ENCODE data around the gene TBX2.
"Not testable (repeated sequence)": the region's sequence is repeated elsewhere in the genome, so short reads cannot be mapped to it uniquely, and the experiment has no call there.

Gene TBX2

DNA sequence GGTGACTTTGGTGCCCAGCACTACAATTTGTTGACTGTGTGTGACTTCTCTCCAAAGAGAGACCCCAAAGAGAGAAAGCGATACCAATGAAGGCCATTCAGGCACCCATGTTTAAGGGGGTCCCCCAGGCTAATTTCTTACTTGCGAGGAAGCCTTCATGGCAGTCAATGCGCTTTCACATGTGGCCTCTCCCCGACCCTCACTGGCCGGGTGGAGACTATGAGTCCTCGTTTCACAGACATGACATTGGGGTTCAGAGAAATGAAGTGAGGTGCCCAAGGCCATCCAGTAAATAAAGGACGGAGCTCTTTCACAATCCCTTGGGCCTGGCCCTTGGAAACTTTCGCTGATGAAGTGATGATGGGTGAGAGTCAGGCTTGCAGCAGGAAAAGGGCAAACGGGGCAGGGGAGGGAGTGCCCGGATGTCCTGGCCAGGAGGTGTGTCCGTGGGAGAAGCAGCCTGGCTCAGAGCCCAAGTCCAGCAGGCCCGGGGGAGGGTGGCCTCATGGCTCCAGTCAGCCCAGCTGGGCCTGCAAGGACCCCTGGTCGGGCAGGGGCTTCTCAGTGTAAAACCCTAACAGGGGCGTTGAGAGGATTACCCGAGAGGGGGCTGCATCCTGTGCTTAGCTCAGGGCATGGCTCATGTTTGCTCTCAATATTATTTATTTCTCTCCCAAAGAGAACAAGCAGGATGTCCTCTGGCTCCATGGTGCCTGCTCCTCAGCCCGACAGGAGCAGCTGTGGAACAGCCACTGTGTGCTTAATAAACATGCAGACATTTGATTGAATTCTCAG, 14.7 kb downstream of the TBX2 start:
- DNase-seq = peak; percentile 46

DNA sequence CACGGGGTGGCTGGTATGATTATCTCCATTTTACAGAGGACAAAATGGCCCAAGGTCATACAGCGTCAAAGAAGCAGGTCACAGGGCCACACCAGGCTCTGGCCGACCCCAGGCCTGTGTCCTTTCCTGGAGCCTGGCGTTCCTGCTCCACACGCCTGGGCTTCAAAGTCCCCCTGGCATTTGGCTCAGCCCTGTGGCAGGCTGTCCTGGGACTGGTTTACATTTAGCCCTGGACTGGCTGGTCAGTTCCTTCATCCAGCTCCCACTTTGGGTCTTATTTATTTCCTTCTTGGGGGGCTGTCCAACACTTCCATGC, 15.3 kb downstream of the TBX2 start:
- no peak for DNase-seq

DNA sequence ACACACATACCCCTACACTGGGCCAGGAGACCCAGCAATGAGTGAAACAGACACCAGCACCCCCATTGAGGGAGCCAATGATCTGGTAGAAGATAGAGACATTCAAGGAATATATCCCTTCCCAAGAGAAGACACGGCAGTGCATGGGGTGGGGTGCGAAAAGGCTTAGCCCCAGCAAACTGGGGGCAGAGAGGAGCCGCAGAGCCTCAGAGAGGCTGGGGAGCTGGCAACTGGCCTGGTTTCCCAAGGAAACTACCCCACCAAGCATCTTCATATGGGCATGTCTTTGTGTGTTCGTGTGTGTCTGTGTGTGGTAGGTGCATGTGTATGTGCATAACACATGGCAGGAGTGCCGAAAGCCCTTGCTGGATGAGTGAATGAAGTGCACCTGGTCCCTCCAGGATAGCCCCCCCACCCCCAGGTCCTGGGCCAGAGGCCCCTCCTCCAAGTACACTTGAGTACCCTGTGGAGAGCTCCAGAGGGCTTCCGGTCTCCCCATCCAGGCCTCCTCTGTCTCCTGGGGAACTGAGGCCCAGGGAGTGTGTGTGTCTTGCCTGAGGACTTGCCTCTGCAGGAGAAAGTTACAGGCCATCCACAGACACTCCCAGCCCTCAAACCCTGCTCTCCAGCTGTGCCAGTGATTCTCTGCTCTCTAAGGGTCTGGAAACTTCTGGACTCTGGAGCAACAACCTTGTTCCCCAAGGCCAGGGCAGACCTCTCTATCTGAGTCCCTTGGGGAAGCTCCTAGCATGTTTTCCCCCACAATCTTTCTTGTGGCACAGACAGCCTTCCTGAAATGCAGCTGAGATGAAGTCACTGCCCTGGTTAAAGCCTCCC, 15.9 kb downstream of the TBX2 start:
- DNase-seq = peak; percentile 31

DNA sequence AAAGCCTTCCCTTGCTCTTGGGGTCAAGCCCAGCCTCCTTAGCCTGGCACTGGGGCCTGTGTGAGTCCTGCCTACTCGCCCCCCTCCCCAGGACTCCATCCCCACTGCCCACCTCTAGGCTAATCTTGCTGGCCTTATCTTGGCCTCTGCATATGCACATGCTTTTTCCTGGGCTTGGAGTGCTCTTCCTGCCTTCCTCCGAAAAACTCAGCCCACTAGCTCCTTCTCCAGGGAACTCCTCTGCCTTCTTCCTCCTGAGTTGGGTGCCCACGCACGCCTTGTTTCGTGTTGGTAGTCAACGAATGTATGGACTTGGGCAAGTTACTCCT, 16.5 kb downstream of the TBX2 start:
- peak; percentile 28 for DNase-seq

DNA sequence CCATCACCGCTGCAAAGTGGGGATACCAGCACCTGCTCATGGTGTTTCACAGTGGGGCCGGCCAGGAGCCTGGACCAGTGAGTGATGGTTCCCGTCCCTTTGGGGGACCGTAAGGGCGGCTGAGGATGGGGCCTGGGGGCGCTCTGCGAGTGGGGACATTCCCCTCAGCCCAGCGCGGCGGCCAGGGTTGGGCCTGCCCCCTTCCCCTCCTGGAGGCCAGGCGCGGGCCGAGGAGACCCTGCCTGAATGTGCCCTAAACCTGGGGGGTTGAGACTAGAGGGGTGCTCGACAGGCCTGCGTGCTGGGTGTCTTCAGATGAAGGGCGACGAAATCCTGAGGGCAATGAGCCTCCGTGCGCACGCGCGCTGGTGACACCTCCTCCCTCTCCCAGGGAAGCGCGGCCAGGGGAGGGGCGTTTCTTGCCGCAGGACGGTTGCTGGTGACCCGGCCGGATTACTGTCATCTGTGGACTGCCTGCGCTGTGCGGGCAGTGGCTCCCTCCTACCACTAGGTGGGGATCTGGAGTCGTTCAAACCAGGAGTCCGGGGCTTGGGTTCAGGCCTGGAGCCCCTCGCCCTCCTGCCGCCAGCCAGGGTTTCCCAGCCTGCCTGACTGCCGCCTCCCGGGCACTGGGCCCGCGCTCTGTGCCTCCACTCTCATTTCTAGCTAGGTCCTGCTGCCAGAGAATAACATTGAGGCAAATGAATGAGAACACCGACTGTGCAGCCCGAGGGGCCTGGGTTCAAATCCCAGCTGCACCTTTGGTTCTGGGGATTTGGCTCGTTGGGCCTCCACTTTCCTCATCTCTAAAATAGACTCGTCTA, 17.1 kb downstream of the TBX2 start:
- peak; percentile 94 for DNase-seq

DNA sequence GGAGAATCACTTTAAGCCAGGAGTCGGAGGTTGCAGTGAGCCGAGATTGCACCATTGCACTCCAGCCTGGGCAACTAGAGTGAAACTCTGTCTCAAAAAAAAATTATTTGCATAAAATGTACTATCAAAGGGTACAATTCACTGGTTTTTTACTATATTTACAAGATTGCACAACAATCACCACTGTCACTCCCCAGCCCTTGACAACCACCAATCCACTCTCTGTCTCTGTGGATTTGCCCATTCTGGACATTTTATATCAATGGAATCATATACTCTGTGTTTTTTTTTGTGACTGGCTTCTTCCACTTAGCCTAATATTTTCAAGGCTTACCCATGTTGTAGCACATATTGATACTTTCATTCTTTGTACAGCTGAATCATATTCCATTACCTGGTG, 18.8 kb downstream of the TBX2 start:
- no peak for DNase-seq

DNA sequence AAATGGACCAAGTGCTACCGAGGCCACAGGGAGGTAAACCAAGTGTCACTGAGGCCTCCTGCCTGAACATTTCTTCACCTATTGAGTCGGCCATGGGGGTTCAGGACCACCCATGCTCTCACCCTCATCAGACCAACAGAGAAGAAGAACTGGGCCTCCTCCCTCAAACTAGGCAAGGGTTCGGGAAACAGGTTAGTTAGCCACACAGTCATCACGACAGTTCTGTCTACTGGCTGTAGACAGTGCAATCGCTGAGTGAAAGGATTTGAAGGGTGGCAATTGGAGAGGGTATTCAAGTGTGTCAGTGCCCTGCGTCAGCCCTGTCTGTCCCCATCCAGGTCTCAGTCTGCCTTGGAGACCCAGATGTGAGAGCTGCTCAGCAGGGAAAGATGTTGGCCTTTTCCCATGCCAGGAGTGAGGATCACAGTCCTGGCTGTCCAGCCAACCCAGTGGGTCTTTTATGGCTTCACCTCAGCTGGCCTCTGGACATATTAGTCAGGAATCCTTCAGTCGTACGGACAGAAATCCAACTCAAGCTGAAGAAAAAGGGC, 19.9 kb downstream of the TBX2 start:
- no peak for DNase-seq

DNA sequence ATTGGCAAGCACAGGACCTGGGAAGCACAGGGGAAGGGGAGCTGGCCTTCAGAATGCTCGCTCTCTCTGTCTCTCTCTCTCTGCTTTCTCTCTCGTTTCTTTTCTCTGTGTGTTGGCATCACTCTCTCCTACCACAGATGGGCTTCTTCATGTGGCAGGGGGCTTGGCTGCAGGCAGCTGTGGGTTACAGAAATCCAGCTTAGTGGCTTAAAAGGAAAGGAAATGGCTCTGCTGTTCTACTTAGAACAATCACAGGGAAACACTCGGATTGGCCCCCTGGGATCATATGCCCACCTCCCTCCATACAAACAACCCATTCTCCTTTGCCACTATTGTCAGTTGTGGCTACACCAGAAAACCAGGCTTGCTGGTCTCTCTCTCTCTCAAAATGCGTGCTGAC, 20.4 kb downstream of the TBX2 start:
- DNase-seq = no peak

DNA sequence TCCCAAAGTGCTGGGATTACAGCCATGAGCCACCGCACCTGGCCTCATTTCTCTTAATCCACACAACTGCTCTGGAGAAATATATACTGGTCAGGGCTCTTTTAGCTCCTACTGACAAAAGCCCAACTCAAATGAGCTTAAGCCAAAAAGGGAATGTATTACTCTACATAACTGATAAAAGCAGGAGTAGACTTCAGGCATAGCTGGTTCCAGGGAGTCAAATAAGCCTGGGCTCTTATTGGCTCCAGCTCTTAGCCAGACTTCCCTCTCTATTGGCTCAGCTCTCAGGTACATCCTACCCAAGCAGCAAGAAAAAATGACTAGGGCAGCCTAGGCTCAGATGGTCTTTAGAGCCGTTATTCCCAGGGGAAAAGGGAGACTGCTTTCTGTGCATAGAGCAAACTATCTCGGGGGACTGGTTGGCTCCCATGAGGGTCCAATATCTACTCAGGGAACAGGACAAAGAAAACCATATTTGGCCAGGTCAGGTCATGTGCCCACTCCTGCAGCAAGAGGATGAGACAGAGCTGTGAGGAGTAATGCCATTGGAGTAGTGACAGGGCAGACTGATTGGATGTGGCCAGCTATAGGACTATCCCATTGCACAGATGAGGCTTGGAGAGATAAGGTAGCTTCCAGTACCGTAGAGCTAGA, 21.2 kb downstream of the TBX2 start:
- DNase-seq = no peak

DNA sequence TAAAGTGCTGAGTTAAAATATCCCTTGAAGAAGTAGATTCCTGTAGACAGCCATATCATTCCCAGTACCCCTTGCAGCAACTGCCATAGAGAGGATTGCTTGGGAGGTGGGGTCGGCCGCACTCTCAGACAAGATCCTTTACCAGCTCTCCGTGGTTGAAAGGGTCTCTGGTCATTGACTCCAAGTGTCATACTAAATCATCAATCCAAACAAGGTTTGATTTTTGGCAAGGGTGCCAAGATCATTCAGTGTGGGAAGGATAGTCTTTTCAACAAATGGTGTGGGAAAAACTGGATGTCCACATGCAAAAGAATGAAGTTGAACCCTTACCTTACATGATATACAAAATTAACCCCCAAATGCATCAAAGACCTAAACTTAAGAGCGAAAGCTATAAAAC, 21.8 kb downstream of the TBX2 start:
- no peak for DNase-seq

DNA sequence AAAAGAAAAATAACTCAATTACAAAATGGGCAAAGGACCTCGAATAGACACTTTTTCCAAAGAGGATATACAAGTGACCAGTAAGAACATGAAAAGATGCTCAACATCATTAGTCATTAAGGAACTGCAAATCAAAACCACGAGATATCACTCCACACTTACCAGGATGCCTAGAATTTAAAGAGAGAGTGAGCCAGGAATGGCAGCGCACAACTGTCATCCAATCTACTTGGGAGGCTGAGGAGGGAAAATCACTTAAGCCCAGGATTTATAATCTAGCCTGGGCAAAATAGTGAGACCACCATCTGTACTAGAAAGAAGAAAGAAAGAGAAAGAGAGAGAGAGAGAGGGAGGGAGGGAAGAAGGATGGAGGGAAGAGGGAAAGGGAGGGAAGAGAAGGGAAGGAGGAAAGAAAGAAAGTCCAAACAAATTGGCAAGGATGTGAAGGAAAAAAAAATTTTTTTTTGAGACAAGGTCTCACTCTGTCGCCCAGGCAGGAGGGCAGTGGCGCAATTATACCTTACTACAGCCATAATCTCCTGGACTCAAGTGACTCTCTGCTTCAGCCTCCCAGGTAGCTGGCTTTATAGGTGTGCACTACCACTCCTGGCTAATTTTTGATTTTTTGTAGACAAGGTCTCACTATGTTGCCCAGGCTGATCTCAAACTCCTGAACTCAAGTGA, 22.6 kb downstream of the TBX2 start:
- DNase-seq = no peak

DNA sequence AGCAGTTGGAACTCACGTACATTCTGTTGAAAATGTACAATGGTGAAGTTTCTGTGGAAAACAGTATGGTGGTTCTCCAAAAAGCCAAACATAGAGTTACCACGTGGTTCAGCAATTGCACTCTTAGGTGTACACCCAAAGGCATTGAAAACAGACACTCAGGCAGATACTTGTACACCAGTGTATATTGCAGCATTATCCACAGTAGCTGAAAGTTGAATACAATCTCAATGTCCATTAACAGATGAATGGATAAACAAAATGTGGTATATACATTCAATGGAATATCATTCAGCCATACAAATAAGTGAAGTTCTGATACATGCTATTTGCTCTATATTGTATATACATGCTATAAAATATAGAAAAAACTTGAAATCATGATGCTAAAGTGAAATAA, 23.2 kb downstream of the TBX2 start:
- DNase-seq = no peak

DNA sequence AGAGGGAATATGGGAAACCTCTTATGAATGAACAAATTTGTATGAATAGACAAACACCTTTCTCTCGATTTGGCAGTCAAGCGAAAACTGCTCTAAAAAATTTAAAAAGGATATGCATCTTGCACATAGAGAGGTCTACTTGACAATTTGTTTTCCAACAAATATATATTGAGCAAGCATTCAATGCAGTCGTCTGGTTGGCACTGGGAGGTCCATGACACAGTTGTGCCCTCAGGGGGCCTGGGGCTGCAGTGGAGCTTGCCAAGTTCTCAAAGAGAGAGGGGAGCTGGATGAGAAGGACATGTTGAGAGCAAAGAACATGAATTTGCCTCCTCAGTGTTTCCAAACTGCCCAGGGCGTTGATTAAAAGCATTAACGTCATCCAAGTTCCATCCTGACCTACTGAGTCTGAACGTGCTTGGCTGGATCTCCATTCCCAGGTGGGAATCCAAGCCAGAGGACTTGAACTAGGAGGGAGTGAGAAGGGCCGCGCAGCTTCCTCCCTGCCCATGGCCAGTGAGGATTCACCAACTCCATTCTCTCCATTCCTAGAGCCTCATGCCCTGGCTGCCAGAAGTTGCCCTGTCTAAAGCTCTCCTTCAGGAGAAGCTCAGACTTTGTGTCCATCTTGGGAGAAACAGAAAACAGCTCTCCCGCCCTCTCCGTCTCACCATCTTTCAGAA, 24.5 kb downstream of the TBX2 start:
- DNase-seq = no peak

DNA sequence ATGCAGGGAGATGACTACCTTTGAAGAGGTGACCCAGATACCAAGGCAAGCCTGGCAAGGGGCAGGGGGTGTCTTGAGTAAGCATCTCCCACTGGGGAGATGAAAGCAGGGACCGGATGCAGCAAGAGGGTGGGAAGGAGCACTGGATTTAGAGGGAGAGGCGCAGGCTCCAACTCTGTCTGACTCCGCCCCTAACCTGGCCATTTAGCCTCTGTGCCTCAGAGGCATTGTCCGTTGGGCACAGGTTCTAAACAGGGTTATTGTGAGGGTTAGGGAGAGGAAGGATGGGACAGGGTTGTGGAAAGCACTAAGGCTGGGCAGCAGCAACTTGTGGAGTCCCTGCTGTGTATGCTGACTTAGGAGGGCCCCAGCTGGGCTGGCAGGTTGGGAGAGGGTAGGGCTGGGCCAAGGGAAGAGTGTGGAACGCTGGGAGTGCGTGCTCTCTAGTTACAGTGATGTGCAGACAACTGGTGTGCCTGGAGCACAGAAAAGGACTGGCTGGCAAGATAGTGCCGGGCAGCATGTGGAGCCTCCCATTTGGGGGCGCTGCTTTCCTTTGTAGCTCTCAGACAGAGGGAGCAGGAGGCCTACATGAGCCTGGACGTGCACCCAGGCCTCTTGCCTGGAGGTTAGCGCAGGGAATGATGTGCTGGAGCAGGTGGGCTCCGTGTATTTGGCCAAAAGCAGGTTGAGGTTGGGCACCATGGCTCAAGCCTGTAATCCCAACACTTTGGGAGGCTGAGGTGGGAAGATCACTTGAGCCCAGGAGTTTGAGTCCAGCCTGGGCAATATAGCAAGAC, 26.2 kb downstream of the TBX2 start:
- no peak for DNase-seq

DNA sequence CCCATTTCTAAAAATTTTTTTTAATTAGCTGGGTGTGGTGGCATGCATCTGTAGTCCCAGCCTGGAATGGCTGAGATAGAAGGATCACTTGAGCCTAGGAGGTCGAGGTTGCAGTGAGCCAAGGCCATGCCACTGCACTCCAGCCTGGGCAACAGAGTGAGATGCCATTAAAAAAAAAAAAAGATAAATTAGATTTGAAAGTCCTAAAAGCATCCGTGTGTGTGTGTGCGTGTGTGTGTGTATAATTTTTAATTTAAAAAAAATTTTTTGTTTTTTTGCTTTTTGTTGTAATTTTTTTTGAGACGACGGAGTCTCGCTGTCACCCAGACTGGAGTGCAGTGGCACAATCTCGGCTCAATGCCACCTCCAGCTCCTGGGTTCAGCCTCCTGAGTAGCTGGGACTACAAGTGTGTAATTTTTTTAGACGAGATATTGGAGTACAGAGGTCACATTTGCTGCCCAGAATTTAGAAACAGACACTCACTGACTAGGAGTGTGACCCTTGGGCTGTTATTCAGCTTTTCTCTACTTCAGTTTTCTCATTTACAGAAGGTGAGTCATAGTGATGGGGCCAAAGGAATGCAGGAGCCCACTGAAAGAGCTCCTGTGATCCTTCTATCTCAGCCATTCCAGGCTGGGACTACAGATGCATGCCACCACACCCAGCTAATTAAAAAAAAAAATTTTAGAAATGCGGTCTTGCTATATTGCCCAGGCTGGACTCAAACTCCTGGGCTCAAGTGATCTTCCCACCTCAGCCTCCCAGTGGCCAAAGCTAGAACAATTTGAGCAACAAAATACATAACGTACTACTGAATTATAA, 27.1 kb downstream of the TBX2 start:
- DNase-seq = no peak

DNA sequence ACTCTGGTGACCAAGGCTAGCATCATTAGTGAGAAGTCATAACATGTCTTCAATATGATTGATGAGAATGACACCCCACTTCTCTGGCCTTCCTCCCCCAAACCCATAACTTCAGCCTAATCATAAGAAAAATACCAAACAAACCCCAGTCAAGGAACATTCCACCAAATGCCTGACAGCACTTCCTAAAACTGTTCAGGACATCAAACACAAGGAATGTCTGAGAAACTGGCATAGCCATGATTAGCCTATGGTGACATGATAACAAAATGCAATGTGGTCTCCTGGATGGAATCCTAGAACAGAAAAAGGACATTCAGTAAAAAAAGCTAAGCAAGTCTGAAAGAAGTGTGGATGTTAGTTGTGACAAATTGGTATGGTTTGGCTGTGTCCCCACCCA, 27.9 kb downstream of the TBX2 start:
- DNase-seq = no peak

DNA sequence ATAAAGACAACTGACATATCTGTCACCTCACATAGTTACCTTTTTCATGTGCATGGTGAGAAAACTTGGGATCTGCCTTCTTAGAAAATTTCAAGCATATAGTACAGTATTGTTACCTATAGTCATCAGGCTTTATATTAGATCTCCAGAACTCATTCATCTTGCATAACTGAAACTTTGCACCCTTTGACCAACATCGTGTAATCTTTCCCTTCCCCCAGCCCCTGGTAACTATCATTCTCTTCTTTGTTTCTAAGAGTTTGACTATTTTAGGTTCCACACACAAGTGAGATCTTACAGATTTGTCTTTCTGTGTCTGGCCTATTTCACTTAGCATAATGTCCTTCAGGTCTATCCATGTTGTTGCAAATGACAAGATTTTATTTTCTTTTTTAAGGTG, 29.6 kb downstream of the TBX2 start:
- no peak for DNase-seq

DNA sequence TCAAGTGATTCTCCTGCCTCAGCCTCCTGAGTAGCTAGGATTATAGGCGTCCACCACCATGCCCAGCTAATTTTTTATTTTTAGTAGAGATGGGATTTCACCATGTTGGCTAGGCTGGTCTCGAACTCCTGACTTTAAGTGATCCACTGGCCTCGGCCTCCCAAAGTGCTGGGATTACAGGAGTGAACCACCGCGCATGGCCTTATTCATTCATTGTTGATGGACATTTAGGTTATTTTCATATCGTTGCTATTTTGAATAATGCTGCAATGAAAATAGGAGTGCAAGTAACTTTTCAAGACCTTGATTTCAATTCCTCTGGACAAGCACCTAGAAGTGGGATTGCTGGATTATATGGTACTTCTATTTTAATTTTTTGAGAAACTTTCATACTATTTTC, 30.2 kb downstream of the TBX2 start:
- DNase-seq = not testable (repeated sequence)

DNA sequence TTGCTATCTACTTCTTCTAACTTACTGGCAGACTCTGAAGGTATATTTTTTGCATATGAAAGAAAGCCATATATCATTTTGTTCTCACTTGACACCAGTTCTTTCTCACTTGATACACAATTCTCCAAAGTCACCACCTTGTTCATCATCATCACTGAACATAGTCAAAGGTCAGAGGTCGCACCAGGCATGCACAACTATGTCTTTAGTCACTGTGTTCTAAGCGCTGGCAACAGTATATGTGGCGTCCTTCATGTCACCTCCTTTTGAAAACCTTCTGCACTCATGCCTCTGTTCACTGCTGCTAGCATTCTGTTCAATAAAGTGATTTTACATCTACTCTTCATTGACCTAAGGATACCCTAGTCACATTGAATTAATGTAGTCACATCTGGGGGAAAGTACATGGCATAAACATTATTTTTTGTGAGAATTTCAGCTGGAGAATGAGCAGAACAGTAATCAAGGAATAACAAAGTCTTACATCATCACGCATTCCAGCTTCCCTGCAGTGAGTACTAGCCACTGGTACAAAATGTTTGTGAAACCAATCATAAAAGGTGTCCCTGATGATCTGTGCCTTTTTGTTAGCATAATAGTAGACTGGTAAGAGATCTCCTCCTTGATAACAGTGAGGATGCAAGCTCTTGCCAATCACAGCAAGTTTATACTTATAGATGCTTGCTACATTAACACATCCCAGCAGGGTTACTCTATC, 32.1 kb downstream of the TBX2 start:
- no peak for DNase-seq

Measured in right hindlimb (tissue), 1 donor.